Pons (tissue), 1 donor: ENCODE measurements around the gene PLVAP.
"Not testable (repeated sequence)": the region's sequence is repeated elsewhere in the genome, so short reads cannot be mapped to it uniquely, and the experiment has no call there.

Experiments
- DNase-seq: peaks from one replicate; pipeline ENCODE4 v3.0.0-alpha.2; 2016; ENCODE audit warnings: low spot score

The PLVAP gene

GRCh38 chr19:17398902-17399527 is 21.9 kb upstream of the PLVAP start:
- DNase-seq: no peak

- no peak for DNase-seq
Measured at GRCh38 chr19:17394891-17395415, 17.8 kb upstream of the PLVAP start.

- no peak for DNase-seq
Measured at GRCh38 chr19:17393914-17394313, 16.8 kb upstream of the PLVAP start, which contains the start of gene CCDC194. TSS of gene CCDC194 (minus strand) at chr19:17394196. CDS start at chr19:17394158, 38 bp downstream.

- no peak for DNase-seq
Measured at GRCh38 chr19:17393002-17393401, 15.9 kb upstream of the PLVAP start.

- peak; percentile 29 for DNase-seq
Measured at GRCh38 chr19:17391371-17392151, 14.4 kb upstream of the PLVAP start.

DNA sequence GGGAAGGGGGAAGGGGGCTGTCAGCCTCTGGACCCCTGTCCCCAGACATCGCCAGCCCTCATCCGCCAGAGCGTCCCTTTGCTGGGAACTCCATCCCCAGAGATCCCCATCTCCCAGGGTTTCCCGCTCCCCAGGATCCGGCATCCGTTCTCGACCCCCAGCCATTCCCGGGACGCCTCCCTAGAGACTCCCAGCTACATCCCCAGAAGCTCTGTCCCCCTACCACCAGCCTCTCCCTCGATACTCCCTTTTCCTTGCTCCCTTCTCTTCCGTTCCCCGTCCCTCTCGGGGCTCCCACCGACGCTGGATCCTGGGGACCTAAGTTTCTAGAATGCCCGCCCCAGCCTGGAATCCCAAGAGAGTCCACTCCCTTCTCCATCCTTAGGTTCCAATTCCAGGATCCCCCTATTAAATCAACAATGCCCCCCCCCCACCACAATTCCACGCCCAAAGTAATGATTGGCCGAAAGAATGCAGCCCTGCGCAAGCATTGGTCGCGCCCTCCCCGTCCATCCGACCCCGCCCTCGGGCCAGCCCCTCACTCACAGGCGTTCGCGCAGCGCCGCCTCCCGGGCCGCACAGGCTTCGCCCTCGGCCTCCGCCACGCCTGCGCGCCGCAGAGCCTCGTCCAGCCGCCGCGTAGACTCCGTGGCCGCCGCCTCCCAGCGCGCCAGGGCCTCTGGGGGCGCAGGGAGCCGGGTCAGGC is 13.7 kb upstream of the PLVAP start:
- peak; percentile 76 for DNase-seq

- DNase-seq: no peak
Measured at GRCh38 chr19:17389957-17390664, 13.0 kb upstream of the PLVAP start.

- DNase-seq: no peak
Measured at GRCh38 chr19:17389288-17389687, 12.1 kb upstream of the PLVAP start.

GRCh38 chr19:17385878-17386611 is 8.9 kb upstream of the PLVAP start:
- DNase-seq: no peak

GRCh38 chr19:17380426-17381138 is 3.4 kb upstream of the PLVAP start:
- DNase-seq: no peak

DNA sequence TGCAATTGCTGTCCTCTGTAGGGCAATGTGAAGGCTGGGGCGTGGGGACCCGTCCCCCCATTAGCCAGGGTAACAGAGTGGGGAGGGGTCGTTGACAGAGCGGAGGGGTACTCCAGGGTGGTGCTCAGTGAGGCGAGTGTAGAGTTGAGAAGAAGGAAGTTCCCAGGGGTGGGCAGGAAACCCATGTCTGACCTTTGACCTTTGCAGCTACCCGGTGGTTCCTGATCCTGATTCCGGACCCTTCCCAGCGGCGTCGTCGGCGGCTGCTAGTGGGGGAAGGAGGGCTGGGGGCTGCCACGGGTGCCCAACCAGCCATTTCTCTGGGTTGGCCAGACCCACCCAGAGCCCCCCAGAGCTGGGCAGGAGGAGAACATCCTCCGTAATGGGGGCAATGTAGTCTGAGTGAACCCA is 2.1 kb upstream of the PLVAP start:
- no peak for DNase-seq

DNA sequence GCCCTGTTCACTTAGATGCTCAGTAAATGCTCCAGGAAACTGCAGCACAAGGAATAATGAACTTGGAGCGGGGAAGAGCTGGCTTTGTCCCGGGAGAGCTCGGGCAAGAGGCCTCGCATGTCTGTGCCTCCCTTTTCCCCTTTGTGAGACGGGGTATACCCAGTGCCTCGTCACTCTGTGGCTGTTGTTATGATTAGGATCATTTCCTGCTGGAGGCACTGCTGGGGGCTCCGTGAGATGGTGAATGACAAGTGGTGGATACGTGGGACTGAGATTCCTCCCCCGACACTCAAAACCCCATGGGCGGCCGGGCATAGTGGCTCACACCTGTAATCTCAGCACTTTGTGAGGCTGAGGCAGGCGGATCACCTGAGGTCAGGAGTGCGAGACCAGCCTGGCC is 1.1 kb upstream of the PLVAP start:
- no peak for DNase-seq

DNA sequence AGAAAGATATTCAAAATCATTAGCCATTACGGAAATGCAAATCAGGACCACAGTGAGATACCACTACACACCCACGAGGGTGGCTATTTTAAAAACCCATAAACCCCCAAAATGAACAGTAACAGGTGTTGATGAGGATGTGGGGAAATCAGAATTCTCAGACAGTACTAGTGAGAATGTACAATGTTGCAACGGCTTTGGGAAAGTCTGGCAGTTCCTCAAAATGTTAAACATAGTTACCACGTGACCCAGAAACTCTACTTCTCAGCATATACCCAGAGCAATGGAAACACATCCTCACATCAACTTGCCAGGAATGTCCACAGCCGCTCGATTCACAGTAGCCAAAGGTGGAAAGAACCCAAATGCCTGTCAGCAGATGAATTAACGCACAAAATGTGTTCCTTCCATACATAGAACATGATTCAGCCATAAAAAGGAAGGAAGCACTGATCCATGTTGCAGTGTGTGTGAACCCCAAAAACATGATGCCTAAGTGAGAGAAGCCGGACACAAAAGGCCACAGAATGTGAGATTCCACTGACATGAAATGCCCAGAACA is 7.0 kb downstream of the PLVAP start:
- peak; percentile 82 for DNase-seq

- DNase-seq: no peak
Measured at GRCh38 chr19:17365361-17365760, 11.8 kb downstream of the PLVAP start.

GRCh38 chr19:17363852-17364605 is 13.1 kb downstream of the PLVAP start:
- not testable (repeated sequence) for DNase-seq

- no peak for DNase-seq
Measured at GRCh38 chr19:17359905-17360800, 17.0 kb downstream of the PLVAP start.

GRCh38 chr19:17358395-17358794 is 18.7 kb downstream of the PLVAP start:
- no peak for DNase-seq

DNA sequence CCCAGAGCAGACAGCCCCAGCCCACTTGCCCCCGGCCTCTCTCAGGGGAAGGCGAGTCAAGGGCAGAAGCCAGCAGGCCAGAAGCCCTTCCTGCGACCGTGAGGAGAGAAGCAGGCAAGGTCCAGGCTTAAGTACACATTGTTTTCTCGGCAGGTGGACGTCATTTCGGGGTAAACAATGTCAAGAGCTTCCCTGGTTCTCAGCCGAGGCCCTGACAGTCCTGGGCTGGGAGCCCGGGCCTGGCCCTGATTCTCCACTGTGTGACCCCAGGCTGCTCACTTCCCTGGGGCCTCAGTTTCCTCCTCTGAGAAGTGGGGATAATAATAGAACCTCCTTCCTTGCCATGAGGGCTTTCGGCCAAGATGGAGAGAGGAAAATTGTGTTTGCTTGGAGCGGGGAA is 19.4 kb downstream of the PLVAP start:
- no peak for DNase-seq
